DMS 273 treated with DMSO at 0.1 percent for 48 hours (cell line): ENCODE data around the gene SNAPC4.
"Not testable (repeated sequence)": the region's sequence is repeated elsewhere in the genome, so short reads cannot be mapped to it uniquely, and the experiment has no call there.

ENCODE experiments used
- DNase-seq: peaks from one replicate; lab custom pipeline; 2025; lab: John Stamatoyannopoulos, UW

The SNAPC4 gene

DNA sequence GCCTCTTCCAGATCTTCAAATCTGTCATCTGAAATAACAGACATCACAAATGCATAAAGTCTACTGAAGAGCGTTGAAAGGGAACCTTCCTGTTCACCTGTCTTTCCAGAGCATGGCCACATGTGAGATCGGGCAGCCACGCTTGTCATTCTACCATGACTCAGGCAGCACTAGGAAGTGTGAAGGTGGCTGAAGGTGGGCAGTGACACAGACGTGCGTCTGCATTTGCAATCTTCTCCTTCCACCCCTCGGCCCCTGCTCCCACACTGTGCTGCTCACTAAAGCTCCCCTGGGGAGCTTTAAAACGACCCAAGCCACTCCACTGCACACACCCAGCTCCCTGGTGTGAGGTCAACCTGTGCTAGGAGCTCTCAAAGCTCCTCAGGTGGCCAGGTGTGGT lies 7.9 kb upstream of the SNAPC4 start:
- DNase-seq = no peak

GRCh38 chr9:136407061-136407460 lies 7.1 kb upstream of the SNAPC4 start:
- not testable (repeated sequence) for DNase-seq

- not testable (repeated sequence) for DNase-seq
Measured at GRCh38 chr9:136405904-136406303, 5.9 kb upstream of the SNAPC4 start.

DNA sequence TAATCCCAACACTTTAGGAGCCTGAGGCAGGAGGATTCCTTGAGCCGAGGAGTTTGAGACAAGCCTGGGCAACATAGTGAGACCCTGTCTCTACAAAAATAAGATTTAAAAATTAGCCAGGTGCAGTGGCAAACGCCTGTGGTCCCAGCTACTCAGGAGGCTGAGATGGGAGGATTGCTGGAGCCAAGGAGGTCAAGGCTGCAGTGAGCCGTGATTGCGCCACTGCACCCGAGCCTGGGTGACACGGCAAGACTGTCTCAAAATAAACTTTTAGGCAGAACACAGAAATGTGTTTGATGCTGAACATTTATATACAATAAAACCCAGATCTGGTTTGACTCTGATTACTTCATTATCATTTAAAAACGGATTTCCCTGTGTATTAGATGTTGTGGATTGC lies 5.5 kb upstream of the SNAPC4 start:
- no peak for DNase-seq

GRCh38 chr9:136404801-136405136 lies 4.8 kb upstream of the SNAPC4 start:
- DNase-seq = no peak

DNA sequence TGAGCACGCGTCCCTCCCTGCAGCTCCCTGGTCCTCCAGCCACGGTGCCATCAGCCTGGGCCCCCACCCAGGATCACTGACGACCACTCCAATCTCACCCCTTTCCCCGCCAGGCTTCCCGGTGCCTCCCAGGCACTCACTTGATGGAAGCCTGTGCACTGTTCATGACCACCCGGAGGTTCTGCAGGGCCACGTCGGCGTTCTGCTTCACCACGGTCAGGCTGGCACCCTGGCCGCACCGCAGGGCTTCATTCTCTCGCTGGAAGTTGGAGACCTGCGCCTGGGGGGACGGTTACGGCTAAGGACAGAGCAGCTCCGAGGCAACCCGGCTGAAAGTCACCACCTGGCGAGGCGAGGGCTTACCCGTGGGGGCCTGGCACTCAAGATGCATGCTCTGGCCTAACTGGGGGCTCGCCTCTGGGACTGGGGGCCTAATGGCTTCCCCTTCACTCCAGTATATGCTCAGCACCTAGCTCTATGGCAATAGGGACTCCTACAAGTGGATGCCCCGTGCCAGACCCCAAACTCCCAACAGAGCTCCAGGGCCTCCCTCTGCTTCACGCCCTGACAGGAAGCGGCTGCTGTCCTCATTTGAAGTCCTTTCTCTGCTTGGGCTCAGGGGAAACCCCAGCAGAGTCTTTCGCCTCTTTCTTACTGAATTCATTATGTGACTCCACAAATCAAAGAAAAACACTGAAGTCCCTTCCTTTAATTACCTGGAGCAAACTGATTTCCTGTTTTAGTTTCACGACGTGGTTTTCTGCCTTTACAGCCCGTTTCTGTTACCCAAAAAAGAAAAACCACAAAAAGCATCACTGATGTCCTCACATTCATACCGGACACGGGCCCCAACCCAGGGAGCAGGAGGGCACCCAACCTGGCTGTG lies 4.2 kb upstream of the SNAPC4 start:
- DNase-seq = no peak

- no peak for DNase-seq
Measured at GRCh38 chr9:136403538-136403914, 3.6 kb upstream of the SNAPC4 start.

DNA sequence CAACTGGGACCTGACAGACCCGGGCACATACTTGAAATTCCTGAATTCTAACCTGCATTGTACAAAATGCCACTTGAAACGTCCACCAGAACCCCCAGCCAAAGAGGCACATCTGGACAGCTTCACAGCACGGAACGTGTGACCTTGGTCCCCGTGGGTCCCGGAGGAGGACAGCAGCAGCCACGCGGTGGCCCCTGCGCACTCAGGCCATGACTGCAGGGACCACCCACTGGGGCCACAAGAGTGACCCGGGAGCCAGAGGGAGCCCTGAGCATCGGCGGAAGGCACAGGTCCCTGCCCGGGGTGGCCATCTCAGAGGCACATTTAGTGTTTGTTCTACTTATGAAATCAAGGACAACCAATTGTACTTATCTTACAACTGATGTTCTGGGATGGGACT lies 2.1 kb upstream of the SNAPC4 start:
- DNase-seq = no peak

DNA sequence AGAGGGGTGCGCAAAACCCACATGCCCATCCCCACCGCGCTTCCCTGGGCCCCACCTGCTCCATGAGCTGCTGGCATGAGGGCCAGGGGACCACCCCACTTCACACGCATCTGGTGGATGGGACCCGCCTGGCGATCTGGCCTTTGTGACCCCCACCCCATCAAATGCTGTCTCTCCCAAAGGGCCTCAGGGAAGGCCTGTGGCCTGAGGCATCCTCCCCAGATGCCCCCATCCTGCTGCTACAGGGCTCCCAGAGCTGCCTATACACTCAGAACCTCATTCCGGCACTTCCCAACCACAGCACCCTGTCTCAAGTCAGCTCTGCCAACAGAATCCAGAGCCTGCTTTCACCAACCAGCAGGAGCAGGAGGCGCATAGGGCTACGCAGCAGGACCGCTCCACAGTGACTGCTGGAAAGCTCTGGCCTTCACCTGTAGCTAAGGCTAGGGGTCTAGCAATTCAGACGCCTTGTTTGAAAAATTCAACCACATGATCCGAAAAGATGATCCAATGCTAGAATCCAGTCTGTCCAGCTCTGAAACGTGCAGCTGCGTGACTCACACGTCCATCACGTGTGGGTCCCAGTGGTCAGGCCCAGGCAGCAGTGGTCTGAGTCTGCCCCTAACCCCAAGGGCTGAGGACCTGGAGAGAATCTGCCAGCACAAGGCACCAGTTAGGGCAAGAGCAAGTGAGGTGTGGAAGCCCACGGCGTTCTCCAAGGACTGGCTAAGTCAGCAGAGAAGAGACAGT lies 1.4 kb upstream of the SNAPC4 start:
- no peak for DNase-seq

DNA sequence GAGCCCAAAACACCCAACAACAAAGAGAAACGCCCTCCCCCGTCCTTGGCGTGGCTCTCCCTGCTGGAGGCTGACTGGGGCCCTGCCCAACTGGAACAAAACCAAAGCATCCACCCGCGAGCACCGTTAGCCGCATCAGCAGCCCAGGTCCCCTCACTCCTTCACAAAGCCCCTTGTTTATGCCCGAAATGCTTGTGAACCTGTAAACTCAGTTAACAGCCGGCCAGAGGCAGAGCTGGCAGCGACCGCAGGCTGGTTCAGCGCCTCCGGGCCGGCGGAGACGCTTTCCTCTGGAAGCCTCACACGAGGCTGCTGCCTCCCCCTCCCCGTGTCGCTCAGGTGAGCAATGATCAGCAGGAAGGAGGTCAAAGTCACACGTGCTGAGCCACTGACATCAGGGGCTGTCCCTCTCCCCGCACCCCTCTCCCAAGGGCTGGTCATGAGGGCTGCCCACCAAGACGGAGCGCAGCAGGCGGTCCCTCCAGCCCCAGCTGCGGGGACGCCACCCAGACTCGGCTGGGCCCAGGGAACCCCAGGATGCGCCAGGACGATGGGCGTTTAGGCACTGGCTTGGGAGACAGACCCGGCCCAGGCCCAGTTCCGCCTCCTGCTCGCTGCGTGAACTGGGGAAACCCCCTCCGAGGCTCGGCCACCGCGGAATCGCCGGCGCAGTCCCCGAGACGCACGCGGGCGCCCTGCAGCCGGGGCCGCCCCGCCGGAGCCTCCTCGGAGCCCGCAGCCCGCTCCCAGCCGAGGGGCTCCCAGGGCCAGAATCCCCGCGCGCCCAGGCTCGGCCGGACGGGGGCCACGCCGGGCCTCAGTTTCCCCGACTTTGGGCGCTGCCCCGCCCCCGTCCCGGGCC lies 563 bp downstream of the SNAPC4 start:
- no peak for DNase-seq

- no peak for DNase-seq
Measured at GRCh38 chr9:136398286-136398685, 1.7 kb downstream of the SNAPC4 start.

- DNase-seq = no peak
Measured at GRCh38 chr9:136397643-136398042, 2.3 kb downstream of the SNAPC4 start.

GRCh38 chr9:136396219-136396515 lies 3.8 kb downstream of the SNAPC4 start:
- no peak for DNase-seq

DNA sequence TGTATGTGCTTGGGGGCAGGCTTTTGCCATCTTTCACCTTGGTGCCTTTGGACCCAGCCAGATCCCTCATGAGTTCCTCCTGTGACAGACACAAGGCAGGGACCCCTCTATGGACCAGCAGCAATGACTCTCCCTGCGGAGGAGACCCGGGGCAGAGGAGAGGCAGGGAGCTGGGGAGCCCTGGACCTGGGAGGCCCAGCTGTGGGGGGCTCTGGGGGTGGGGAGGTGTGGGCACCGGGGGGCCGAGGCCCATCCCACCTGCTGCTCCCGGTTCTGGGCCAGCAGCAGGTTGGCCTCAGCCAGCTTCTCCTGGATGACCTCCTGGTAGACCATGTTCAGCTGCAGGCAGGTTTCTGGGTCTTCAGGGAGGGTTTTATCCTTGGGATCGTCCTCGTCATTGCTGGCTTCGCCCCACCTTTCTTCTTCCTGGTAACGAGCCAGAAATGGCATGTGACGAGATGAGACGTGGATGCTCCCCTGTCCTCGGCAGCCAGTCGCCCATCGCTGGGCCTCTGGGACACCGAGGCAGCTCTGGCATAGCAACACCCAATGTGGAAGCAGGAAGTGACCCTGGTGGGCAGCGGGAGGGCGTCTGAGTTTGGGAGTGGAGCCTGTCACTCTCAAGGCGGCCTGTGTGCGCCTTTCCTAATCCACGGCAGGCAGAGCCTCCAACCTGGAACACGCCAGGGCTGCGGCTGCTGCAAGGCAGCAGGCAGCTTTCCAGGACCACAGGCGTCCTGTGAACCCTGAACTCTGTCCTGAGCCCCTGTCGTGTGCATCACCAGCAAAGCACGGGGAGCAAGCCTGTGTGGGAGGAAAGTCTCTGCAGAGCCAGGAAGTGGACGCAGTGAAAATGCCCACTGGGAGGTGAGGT lies 4.4 kb downstream of the SNAPC4 start:
- no peak for DNase-seq

- no peak for DNase-seq
Measured at GRCh38 chr9:136395020-136395340, 5.0 kb downstream of the SNAPC4 start.

- DNase-seq = no peak
Measured at GRCh38 chr9:136394312-136395019, 5.5 kb downstream of the SNAPC4 start.

GRCh38 chr9:136393531-136393930 lies 6.4 kb downstream of the SNAPC4 start:
- DNase-seq = no peak

DNA sequence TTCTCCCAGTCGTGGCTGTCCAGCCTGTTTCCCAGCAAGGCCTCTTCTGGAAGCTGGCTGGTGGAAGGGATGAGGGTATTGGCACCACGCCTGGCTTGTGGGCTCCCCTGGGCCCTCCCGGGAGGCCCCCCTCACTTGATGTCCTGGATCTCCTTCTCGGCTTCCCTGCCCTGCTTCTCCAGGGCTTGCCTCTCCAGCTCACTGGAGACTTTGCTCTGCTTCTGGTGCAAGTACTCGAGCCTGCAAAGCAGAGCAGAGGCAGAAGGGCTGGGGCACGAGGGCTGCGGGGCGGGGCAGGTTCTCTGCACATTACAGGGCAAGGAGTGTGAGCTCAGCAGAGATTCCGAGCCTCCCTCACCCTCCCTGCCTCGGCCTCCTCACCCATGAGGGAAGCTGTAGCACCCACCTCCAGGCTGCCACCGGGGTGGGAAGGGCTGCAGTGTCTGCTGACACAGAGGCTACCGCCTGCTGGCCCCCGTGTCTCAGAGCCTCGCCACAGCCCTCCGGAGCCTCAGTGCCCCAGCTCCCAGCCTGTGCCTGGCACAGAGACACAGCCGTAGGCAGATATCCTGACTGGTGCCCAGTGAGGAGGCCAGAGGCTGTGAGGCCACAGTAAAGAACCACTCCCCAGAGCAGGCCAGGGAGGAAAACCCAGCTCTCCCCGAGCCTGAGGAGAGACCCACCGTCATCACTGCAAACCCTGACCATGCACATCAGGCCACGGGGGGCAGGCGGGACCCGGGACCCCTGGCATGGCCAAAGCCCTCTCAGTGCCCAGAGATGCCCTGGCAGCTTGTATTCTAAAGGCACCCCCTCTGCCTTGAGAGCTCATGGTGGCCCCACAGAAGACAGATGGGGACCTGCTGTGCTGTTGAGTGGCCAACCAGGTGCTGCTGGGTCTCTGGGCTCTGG lies 7.2 kb downstream of the SNAPC4 start:
- no peak for DNase-seq

GRCh38 chr9:136391737-136392537 lies 8.0 kb downstream of the SNAPC4 start:
- no peak for DNase-seq
